ENCODE results near the gene ALPK1.

DNA sequence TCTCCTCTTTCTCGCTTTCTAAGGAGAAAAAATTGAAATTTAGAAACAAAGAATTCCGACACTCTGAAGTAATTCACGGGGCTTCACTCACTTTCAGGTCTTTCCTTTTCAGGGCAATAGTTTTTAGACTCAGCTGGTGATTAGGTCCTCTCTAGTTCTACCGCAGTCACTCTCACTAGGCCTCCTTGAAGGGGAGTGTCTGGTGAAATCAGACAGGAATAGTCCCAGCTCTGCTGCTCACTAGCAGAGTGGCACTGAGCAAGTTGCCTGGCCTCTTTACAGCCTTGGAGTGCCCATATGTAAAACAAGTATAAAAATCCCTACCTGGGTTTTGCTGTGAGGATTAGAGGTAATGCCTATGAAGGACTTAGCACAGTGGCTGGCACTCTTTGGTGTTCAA lies 154.7 kb downstream of the ALPK1 start:
- TF ChIP-seq YY1 (IDR thresholded peaks at IDR 0.05; ENCODE audit: insufficient read depth, insufficient read length) (no peak), ZNF274 (IDR thresholded peaks at IDR 0.05; ENCODE audit: low read depth, low read length) (no peak)

Measured in NT2/D1 (cell line).